ENCODE data around the gene MRAS. TPM values are rescaled to one million over a fixed set of nuclear protein-coding genes. Genes with fewer than 3 reads are reported as not detected.

MRAS gene
- total RNA-seq, 1 donor from 2014 or later, result 17.2 TPM

DNA sequence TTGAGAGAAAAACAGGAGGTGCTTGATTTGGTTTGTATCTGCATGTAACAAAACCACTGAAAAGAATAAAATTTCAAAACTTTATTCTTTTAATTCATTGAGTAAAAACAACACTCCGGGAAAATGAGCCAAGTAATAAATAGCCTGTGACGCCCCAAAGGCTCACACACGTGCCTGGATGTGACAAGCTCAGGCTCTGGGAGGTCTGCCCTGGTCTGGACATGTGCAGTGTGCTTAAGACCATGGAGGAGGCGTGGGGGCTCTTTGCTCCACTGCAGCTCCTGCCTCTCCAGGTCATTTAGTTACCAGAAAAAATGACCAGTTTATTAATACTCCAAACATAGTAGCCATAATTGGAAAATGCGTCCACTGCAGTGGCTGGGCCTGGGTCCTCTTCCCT lies 10.1 kb upstream of the MRAS start:
- DNase-seq (ENCODE audit: low read depth), result no peak
- TF ChIP-seq, protein P1, sequence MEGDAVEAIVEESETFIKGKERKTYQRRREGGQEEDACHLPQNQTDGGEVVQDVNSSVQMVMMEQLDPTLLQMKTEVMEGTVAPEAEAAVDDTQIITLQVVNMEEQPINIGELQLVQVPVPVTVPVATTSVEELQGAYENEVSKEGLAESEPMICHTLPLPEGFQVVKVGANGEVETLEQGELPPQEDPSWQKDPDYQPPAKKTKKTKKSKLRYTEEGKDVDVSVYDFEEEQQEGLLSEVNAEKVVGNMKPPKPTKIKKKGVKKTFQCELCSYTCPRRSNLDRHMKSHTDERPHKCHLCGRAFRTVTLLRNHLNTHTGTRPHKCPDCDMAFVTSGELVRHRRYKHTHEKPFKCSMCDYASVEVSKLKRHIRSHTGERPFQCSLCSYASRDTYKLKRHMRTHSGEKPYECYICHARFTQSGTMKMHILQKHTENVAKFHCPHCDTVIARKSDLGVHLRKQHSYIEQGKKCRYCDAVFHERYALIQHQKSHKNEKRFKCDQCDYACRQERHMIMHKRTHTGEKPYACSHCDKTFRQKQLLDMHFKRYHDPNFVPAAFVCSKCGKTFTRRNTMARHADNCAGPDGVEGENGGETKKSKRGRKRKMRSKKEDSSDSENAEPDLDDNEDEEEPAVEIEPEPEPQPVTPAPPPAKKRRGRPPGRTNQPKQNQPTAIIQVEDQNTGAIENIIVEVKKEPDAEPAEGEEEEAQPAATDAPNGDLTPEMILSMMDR (conservative IDR thresholded peaks at IDR 0.05; ENCODE audit: low read depth, low read length), result no peak
- no peak overlapping the region for H3K4me3 ChIP-seq (ENCODE audit: low read depth, low read length)

DNA sequence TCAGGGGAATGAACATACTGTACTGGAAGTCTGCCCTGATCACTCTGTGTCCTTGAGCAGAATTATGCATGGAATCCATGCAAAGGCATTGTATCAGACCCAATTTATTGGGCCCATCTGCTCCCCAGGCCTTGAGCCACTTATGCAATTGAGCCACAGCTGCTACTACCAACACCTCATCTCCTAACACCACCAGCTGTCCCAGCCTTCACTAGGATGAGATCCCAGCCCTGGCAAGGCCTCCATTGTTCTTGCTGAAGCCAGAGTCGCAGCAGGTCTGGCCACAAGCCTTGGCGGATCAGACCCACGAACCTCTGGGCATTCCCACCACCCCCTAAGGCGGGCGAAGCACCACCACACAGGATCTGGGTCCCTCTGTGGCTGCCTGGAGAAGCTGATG lies 9.6 kb upstream of the MRAS start:
- DNase-seq (ENCODE audit: low read depth), result no peak
- TF ChIP-seq, protein P1 (conservative IDR thresholded peaks at IDR 0.05; ENCODE audit: low read depth, low read length), result no peak
- no peak overlapping the region for H3K4me3 ChIP-seq (ENCODE audit: low read depth, low read length)

DNA sequence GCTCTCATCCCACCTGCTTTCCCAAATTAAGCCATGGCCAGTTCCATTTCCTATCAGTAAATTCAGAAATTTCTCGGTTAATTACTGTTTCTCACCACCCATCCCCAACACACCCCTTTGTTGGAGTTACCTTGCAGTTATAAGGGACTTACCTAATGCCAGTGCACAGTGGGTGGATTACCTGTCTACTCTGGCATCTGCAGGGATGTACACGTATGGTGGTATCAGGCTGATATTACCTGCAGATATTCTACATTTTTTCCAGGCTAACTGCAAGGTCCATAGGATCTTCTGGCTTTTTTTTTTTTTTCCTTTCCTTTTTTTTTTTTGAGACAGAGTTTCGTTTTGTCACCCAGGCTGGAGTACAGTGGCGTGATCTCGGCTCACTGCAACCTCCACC lies 7.9 kb upstream of the MRAS start:
- DNase-seq (ENCODE audit: low read depth), result no peak
- TF ChIP-seq, protein P1 (conservative IDR thresholded peaks at IDR 0.05; ENCODE audit: low read depth, low read length), result no peak
- H3K4me3 ChIP-seq (ENCODE audit: low read depth, low read length), result no peak overlapping the region

DNA sequence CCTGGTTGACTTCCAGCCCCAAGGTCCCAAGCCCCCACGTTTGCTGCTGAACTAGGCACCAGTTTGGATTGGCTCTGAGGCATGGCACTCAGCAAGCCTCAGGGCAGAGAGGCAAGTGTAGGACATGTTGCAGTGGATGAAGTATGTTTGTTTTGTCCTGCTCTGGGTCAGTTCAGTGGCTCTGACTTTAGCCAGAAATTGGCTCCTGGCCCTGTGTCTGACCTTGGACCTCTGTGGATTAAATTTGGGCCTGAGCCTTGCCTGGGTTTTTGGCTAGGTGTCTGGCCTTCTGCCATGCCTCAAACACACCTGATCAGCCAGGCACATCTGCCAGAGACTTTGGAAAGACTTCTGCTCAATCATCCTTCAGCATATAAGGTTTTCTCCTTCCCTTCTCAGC lies 3.6 kb upstream of the MRAS start:
- no peak for DNase-seq (ENCODE audit: low read depth)
- no peak overlapping the region for H3K4me3 ChIP-seq (ENCODE audit: low read depth, low read length)
- TF ChIP-seq, protein P1 (conservative IDR thresholded peaks at IDR 0.05; ENCODE audit: low read depth, low read length), result no peak

DNA sequence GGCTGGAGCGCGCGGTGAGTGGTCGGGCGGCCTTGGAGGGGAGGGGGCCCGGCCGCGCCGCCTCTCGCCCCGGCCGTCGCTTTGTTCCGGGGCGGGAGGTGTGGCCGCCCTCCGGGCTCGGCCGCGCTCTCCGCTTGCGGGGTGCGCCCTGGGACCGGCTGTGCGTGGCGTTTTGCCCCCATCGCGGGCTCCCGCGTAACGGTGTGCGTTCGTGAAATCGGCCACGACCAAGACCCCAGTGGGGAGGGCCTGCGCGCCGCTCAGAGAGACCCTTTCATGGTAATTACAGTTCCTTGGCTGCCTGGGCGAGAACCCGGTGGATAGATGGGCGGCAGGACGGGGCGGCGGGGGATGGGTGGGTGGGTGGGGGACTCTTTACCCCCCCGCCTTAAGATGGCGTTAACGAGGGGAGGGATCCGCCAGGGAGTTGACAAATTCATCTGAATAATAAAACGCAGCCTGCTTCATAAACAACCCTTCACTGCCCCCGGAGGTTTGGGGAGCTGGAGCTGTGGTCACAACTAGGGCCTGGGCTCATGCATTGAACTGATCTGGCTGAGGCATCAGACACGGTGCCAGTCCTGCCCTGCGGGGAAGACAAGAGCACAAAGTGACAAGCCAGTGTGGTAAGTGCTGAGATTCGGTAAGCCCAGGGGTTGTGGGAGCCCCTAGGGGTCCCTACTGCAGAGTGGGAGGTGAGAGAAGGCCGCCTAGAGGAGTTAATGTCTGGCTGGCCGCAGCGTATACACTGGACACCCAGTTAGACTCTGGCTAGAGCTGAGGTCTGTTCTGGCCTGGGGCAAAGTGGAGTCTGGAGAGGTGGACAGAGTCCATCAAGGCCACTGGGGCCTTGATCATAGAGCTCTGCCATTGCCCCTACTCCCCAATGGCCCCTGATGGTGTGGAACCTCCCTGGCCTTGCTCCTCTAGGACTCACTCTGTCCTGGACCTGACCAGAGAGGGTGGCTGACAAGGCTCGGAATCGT lies 668 bp downstream of the MRAS start:
- H3K4me3 ChIP-seq (ENCODE audit: low read depth, low read length), result peak overlapping the region; percentile 82
- TF ChIP-seq, protein P1 (conservative IDR thresholded peaks at IDR 0.05; ENCODE audit: low read depth, low read length), result no peak
- DNase-seq (ENCODE audit: low read depth), result no peak

DNA sequence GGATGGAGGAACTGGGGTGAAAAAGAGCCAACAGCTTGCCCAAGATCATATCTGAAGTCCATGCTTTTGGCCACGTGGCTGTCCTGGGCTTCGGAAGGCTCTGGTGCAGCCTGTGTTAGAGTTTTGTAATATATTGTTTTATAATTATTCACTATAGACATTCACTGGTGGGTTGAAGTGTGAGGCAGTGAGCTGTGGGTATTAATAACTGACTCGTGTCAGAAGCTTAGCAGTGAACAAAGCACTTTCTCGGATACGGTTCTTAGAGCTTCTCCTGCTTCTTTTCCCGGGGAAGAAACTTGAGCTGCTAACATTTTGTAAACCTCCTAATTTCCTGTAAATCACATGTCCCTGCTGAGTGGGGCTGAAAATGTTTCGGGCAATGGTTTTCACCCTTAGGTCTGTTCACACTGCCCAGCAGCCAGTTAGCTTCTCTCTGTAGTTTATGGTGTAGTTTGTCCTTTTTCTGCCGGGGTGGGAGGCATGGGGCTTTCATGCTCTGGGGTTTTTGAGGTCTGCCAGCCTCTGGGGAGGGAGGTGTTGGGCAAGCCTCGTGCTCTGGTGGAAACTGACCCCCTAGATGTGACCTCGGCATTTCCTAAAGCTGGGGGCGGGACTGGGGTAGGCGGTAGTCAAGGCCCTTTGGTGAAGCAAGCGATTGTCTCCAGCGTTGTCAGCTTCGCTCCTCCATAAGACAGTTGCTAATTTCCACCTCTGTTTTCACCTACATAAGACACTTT lies 1.7 kb downstream of the MRAS start:
- TF ChIP-seq, protein P1 (conservative IDR thresholded peaks at IDR 0.05; ENCODE audit: low read depth, low read length), result no peak
- DNase-seq (ENCODE audit: low read depth), result no peak
- H3K4me3 ChIP-seq (ENCODE audit: low read depth, low read length), result peak overlapping the region; percentile 82

Measured in epithelial cell of proximal tubule (primary cell).